ENCODE measurements around the gene CBLL1.

Gene CBLL1

GRCh38 chr7:107744345-107744750 lies 406 bp downstream of the CBLL1 start:
- no peak for DNase-seq (ENCODE audit: low read depth)

DNA sequence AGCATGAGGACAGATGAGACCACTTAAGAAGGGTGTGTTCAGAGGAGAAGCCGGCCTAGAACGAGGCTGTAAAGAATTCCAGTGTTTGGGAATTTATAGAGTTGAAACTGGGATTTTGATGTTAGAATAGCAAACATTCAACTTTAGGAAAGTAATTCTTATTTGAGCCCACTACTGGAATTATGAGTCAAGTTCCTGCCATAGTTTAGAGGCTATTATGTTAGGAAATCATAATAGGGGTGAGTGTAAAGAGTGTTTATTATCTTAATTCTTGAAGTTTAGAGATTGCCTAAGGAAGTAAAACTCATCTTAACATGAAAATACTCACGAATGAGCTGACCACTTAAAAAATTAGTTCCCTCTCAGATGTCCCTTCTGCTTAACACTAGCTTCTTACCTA lies 2.1 kb downstream of the CBLL1 start:
- DNase-seq (ENCODE audit: low read depth) = no peak

DNA sequence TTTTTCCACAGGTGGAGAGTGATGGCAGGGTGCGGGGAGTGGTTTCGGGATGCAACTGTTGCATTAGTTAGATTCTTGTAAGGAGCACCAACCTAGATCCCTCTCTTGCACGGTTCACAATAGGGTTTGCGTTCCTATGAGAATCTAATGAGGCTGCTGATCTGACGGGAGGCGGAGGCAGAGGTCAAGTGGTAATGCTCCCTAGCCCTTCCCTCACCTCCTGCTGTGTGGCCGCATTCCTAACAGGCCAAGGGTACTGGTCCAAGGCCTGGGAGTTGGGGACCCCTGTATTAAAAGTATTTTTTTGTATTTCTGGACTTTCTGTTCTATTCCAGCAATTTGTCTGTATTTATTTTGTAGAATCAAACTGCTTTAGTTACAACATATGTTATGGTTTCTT lies 7.2 kb downstream of the CBLL1 start:
- DNase-seq (ENCODE audit: low read depth) = no peak

DNA sequence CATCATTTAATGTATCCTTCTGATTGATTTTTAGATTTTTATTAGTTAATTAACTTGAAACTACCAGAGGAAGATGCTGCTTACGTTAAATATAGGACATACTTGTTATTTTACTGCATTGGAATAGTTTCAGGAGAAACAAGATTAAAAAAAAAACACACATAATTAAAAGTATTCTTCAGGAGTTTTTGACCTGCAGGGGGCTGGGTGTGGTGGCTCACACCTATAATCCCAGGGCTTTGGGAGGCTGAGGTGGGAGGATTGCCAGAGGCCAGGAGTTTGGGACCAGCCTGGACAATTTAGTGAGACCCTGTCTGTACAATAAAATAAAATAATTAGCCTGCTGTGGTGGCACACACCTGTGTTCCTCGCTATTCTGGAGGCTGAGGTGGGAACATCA lies 10.7 kb downstream of the CBLL1 start:
- DNase-seq (ENCODE audit: low read depth) = no peak

GRCh38 chr7:107758667-107759066 lies 14.7 kb downstream of the CBLL1 start:
- DNase-seq (ENCODE audit: low read depth) = no peak

DNA sequence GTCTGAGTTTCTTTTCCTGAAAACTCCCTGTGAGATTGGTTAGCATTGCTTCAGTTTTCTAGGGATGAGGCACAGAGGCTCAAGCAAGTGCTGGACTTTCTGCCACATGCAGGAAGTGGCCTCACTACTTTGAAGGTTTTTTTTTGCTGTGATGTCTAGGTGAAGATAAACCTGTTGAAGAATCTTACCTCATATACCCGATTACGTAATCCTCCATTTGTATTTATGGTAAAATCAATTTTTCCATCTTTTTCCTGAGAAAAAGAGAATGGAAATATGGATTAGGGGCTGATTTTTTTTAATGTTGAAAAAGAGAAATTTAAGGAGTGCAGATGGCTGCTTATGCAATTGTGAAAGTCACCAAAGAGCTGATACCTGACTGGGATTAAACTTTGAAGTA lies 23.4 kb downstream of the CBLL1 start:
- DNase-seq (ENCODE audit: low read depth) = no peak

DNA sequence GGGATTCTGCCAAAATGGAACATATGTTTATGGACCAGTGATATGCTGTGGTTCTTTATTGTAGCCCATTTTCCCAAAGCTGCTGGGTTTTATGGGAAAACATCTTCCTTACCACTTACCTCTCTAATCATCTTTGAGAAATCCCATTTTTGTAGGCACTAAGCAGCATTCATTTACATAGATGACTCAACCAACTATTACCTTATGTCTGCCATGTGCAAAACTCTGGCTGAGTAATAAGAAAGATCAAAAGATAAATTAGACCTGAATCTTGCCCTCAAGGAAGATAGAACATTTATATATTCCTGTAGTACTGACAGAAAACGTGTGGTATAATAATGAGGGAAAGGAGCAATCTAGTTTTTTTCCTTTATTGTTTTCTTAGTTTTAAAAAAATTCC lies 24.3 kb downstream of the CBLL1 start:
- no peak for DNase-seq (ENCODE audit: low read depth)

GRCh38 chr7:107773027-107773426 lies 29.1 kb downstream of the CBLL1 start:
- DNase-seq (ENCODE audit: low read depth) = no peak

- DNase-seq (ENCODE audit: low read depth) = no peak
Measured at GRCh38 chr7:107777702-107778101, 33.8 kb downstream of the CBLL1 start.

DNA sequence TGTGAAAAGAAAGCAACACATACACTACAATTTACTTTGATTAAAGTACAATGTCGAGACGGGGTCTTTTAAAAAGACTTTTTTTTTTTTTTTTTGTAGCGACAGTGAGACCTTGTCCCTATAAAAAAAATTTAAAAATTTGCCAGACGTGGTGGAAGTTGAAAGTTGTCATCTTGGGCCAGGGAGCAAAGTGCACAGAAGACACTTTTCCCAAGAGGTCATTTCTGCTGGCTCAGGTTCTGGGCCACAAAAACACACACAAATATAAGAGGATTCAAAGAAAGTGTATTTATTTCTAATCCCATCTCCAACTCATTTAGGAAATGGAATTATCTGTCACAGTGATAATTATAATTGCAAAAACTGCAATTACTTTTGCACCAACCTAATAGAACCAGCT lies 34.3 kb downstream of the CBLL1 start:
- DNase-seq (ENCODE audit: low read depth) = no peak

GRCh38 chr7:107779647-107780099 lies 35.7 kb downstream of the CBLL1 start:
- DNase-seq (ENCODE audit: low read depth) = no peak

DNA sequence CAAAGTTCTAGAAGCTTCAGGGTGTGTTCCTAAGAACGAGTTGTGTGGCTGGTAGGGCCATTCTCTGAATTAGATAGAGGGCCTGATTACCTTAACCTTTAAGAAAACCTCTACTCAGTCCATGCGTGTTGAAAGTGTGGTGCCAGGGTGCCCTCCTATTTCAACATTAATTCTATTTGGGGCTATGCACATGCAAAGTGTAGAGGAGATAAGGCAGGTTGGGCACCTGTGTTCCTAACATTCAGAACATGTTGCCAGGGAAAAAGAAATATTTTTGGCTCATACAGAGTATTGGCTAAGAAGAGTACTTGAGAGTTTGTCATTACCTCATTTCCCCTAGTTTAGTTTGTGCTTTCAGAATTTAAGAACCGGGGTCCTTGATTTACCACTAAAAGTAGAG lies 38.4 kb downstream of the CBLL1 start:
- no peak for DNase-seq (ENCODE audit: low read depth)

- no peak for DNase-seq (ENCODE audit: low read depth)
Measured at GRCh38 chr7:107783648-107784047, 39.7 kb downstream of the CBLL1 start.

DNA sequence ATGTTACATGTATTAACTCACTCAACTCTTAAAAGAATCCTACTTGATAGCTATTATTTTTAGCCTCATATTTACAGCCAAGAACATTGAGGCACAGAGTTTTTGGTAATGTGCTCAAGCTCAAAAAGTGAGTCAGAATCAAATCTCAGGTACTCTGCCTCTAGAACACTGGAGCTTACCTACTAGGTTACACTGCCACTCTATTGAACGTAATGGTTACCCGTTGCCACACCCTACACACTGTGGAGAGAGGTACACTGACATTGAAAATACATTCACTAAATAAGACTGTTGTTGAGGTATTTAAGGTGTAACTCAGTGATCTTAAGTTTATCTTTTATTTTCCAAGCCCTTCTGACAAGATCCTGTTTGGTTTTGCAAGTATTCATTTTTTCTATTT lies 41.2 kb downstream of the CBLL1 start:
- no peak for DNase-seq (ENCODE audit: low read depth)

GRCh38 chr7:107785926-107786325 lies 42.0 kb downstream of the CBLL1 start:
- no peak for DNase-seq (ENCODE audit: low read depth)

GRCh38 chr7:107788216-107788615 lies 44.3 kb downstream of the CBLL1 start:
- DNase-seq (ENCODE audit: low read depth) = no peak

DNA sequence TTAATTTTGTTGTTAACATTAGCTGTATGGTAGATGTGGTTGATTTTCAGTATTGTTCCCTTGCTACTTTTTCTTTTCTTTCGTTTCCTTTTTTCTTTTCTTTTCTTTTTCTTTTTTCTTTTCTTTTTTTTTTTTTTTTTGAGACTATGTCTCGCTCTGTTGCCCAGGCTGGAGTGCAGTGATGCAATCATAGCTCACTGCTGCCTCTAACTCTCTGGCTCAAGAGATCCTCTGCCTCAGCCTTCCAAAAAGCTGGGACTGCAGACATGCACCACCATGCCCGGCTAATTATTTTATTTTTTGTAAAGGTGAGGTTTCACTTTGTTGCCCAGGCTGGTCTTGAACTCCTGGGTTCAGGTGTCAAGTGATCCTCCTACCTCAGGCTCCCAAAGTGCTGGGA lies 44.7 kb downstream of the CBLL1 start:
- DNase-seq (ENCODE audit: low read depth) = no peak

DNA sequence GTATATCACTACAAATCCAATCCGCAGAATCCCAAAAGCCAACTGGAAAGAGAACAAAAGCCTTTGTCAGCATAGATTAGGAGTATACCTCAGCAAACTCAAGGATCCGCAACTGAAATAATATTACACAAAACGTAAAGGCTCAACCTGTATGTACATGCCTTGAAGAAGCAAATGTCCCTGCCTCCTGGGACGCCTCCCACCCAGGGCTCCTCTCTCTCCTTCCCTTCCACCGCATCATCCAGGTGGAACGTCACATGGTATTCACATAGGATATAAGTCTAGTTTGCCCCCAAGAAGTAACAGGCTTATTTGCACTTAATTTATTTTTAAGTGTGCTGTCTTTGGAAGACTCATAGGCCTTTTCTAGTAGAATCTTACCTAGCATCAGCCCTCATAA lies 45.7 kb downstream of the CBLL1 start:
- no peak for DNase-seq (ENCODE audit: low read depth)

DNA sequence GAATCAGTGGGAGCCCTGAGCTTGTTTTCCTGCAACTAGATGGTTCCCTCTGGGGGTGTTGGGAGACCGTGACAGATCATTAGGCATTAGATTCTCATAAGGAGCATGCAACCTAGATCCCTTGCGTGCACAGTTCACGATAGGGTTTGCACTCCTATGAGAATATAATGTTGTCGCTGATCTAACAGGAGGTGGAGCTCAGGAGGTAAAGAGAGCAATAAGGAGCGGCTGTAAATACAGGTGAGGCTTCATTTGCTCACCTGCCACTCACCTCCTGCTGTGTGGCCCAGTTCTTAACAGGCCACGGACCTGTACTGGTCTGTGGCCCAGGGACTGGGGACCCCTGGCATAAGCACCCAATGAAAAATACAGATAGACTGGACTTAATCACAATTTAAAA lies 48.4 kb downstream of the CBLL1 start:
- no peak for DNase-seq (ENCODE audit: low read depth)

DNA sequence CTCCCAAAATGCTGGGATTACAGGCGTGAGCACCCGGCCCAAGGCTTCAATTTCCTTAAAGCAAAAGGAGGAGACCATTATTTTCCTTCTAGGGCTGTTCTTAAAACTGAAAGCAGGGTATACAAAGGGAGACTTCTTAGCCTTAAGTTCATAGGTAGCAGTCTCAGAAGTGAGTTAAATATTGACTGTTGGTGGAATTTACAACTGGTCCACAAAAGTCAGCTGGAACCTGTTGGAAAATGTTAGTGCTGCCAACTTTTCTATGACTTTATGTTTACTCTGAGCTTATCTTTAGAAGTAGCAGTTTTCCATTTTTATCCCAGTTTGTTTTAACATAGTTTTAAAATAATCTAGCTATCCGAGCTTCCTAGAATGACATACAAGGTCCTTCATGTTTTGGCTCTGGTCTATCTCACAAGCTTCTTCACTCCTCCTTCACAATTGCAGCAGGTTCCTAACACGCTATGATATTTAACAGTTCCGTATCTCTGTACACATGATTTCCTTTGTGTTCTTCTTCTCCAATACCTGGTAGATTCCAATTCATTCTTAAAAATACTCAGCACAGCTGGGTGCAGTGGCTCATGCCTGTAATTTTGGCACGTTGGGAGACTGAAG lies 55.8 kb downstream of the CBLL1 start:
- DNase-seq (ENCODE audit: low read depth) = no peak

- DNase-seq (ENCODE audit: low read depth) = no peak
Measured at GRCh38 chr7:107803009-107803610, 59.2 kb downstream of the CBLL1 start, which contains the start of gene SLC26A3. SLC26A3 (minus strand) TSS chr7:107803223; CDS start chr7:107794509, 8,714 bp downstream.

DNA sequence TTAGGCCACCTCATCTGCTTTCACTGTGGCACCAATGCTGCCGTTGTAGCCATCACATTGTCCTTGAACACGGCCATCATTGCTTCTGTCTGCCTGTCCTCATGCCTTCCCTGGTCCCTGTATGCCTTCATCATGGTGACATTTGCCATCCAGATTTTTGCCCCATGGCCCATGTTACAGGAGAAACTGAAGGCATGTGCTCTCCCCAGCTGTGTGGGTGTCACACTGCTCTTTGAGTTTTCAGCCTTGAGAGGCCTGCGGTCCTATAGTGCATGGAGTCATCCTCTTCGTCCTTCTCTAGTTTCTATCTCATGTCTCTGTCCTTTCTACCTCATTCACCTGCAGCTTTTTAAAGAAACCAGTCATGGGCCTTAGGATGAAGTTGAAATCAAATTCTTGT lies 65.2 kb downstream of the CBLL1 start:
- no peak for DNase-seq (ENCODE audit: low read depth)

GRCh38 chr7:107810626-107811025 lies 66.7 kb downstream of the CBLL1 start:
- DNase-seq (ENCODE audit: low read depth) = no peak
